ENCODE results near the gene PARVA. TPM values are rescaled to one million over a fixed set of nuclear protein-coding genes. Genes with fewer than 3 reads are reported as not detected.
A peak's percentile ranks its signal among the peaks of the same experiment; 100 is the strongest.

The PARVA gene
- total and polyA plus RNA-seq, 2 donors (not counting 1 experiment from before 2014, with no cell fraction given): 27.7 to 195 TPM

- Histone ChIP-seq H3K79me2 (ENCODE audit: control insufficient read depth, insufficient read depth, low read length) (no peaks in the 10 kb centered on the region), H4K20me1 (ENCODE audit: control insufficient read depth, extremely low read depth, insufficient read depth, low read length) (no peaks in the 10 kb centered on the region), H3K9ac (ENCODE audit: insufficient read depth, low read length) (no peak overlapping the region), H2AFZ (ENCODE audit: low read length) (no peak overlapping the region), H3K27me3 (ENCODE audit: control insufficient read depth, insufficient read depth, low read length) (no peaks in the 10 kb centered on the region), H3K36me3 (ENCODE audit: control insufficient read depth, insufficient read depth, low read length) (peaks cover 11% of the 10 kb centered on the region), H3K4me2 (ENCODE audit: extremely low read depth, insufficient read depth, low read length) (no peak overlapping the region), H3K27ac (ENCODE audit: insufficient read depth, low read length) (no peak overlapping the region), H3K9me3 (ENCODE audit: control insufficient read depth, insufficient read depth, low read depth, low read length) (no peaks in the 10 kb centered on the region), H3K4me1 (ENCODE audit: control insufficient read depth, extremely low read depth, insufficient read depth, low read length) (peaks cover 27% of the 10 kb centered on the region), H3K4me3 (replicated peaks in 1 of 4; ENCODE audit: control extremely low read depth in 1 of 4, insufficient read depth in 1 of 4, low read depth in 3 of 4, low read length in 4 of 4) (no peak overlapping the region)
- DNase-seq (ENCODE audit: low read depth in 2 of 2): peak in 1 of 2 donors; percentile 72
- TF ChIP-seq EZH2 (IDR thresholded peaks at IDR 0.05; ENCODE audit: low read length, missing control alignments) (no peak), CTCF (conservative IDR thresholded peaks at IDR 0.05 in 1 of 2, IDR thresholded peaks at IDR 0.05 in 1 of 2; ENCODE audit: low read depth in 1 of 2, low read length in 2 of 2) (no peak)
Observed at GRCh38 chr11:12529793-12530192, 152.4 kb downstream of the PARVA start.

- no peak overlapping the region for H3K9ac ChIP-seq (ENCODE audit: insufficient read depth, low read length)
- no peaks in the 10 kb centered on the region for H3K27me3 ChIP-seq (ENCODE audit: control insufficient read depth, insufficient read depth, low read length)
- no peaks in the 10 kb centered on the region for H3K9me3 ChIP-seq (ENCODE audit: control insufficient read depth, insufficient read depth, low read depth, low read length)
- TF ChIP-seq EZH2 (IDR thresholded peaks at IDR 0.05; ENCODE audit: low read length, missing control alignments) (no peak), CTCF (conservative IDR thresholded peaks at IDR 0.05 in 1 of 2, IDR thresholded peaks at IDR 0.05 in 1 of 2; ENCODE audit: low read depth in 1 of 2, low read length in 2 of 2) (no peak)
- H2AFZ ChIP-seq (ENCODE audit: low read length): no peak overlapping the region
- peaks cover 27% of the 10 kb centered on the region for H3K4me1 ChIP-seq (ENCODE audit: control insufficient read depth, extremely low read depth, insufficient read depth, low read length)
- no peak overlapping the region for H3K4me3 ChIP-seq (replicated peaks in 1 of 4; ENCODE audit: control extremely low read depth in 1 of 4, insufficient read depth in 1 of 4, low read depth in 3 of 4, low read length in 4 of 4)
- peaks cover 11% of the 10 kb centered on the region for H3K36me3 ChIP-seq (ENCODE audit: control insufficient read depth, insufficient read depth, low read length)
- no peak overlapping the region for H3K4me2 ChIP-seq (ENCODE audit: extremely low read depth, insufficient read depth, low read length)
- H4K20me1 ChIP-seq (ENCODE audit: control insufficient read depth, extremely low read depth, insufficient read depth, low read length): no peaks in the 10 kb centered on the region
- no peaks in the 10 kb centered on the region for H3K79me2 ChIP-seq (ENCODE audit: control insufficient read depth, insufficient read depth, low read length)
- no peak overlapping the region for H3K27ac ChIP-seq (ENCODE audit: insufficient read depth, low read length)
- DNase-seq (ENCODE audit: low read depth in 2 of 2): no peak
Observed at GRCh38 chr11:12531020-12531419, 153.6 kb downstream of the PARVA start.

- peak in 1 of 2 donors; percentile 56 for DNase-seq (ENCODE audit: low read depth in 2 of 2)
- Histone ChIP-seq H3K36me3 (ENCODE audit: control insufficient read depth, insufficient read depth, low read length) (peaks cover 11% of the 10 kb centered on the region), H3K9ac (ENCODE audit: insufficient read depth, low read length) (no peak overlapping the region), H3K79me2 (ENCODE audit: control insufficient read depth, insufficient read depth, low read length) (no peaks in the 10 kb centered on the region), H4K20me1 (ENCODE audit: control insufficient read depth, extremely low read depth, insufficient read depth, low read length) (no peaks in the 10 kb centered on the region), H3K4me1 (ENCODE audit: control insufficient read depth, extremely low read depth, insufficient read depth, low read length) (peaks cover 25% of the 10 kb centered on the region), H2AFZ (ENCODE audit: low read length) (no peak overlapping the region), H3K9me3 (ENCODE audit: control insufficient read depth, insufficient read depth, low read depth, low read length) (no peaks in the 10 kb centered on the region), H3K4me2 (ENCODE audit: extremely low read depth, insufficient read depth, low read length) (no peak overlapping the region), H3K27me3 (ENCODE audit: control insufficient read depth, insufficient read depth, low read length) (no peaks in the 10 kb centered on the region), H3K27ac (ENCODE audit: insufficient read depth, low read length) (no peak overlapping the region), H3K4me3 (replicated peaks in 1 of 4; ENCODE audit: control extremely low read depth in 1 of 4, insufficient read depth in 1 of 4, low read depth in 3 of 4, low read length in 4 of 4) (no peak overlapping the region)
- TF ChIP-seq CTCF (conservative IDR thresholded peaks at IDR 0.05 in 1 of 2, IDR thresholded peaks at IDR 0.05 in 1 of 2; ENCODE audit: low read depth in 1 of 2, low read length in 2 of 2) (no peak), EZH2 (IDR thresholded peaks at IDR 0.05; ENCODE audit: low read length, missing control alignments) (no peak)
Observed at GRCh38 chr11:12531681-12532080, 154.3 kb downstream of the PARVA start.
